HUES6 (cell line): ENCODE measurements around the gene LHX3.

Source experiments
- H3K27ac ChIP-seq: 2 replicates; pipeline ENCODE4 v1.7.0; 2013; ENCODE audit warnings: low read depth, mild to moderate bottlenecking, low read length, inconsistent platforms
- H3K27me3 ChIP-seq: 2 replicates; pipeline ENCODE4 v1.6.1; 2013; ENCODE audit warnings: low read length; ENCODE audit not compliant: control insufficient read depth, insufficient read depth
- H3K36me3 ChIP-seq: 2 replicates; pipeline ENCODE4 v1.6.1; 2013; ENCODE audit warnings: low read length; ENCODE audit not compliant: control insufficient read depth, insufficient read depth
- H3K4me1 ChIP-seq: 2 replicates; pipeline ENCODE4 v1.6.1; 2013; ENCODE audit warnings: low read length; ENCODE audit not compliant: control insufficient read depth, insufficient read depth
- H3K4me3 ChIP-seq: 2 replicates; pipeline ENCODE4 v1.5.1; 2013; ENCODE audit warnings: low read depth, low read length
- H3K9ac ChIP-seq: one replicate; pipeline ENCODE4 v1.6.1; 2013; ENCODE audit warnings: mild to moderate bottlenecking, low read length
- H3K9me3 ChIP-seq: 2 replicates; pipeline ENCODE4 v1.6.1; 2013; ENCODE audit warnings: low read depth, low read length; ENCODE audit not compliant: control insufficient read depth, insufficient read depth

LHX3 gene

GRCh38 chr9:136232969-136233368 lies 28.0 kb upstream of the LHX3 start:
- Histone ChIP-seq H3K4me3 (no peak overlapping the region), H3K9ac (no peak overlapping the region), H3K4me1 (peaks cover 3% of the 10 kb centered on the region; the same call in 1 of the 2 replicates), H3K9me3 (no peaks in the 10 kb centered on the region), H3K27me3 (no peaks in the 10 kb centered on the region), H3K36me3 (peaks cover 25% of the 10 kb centered on the region; the same call in 1 of the 2 replicates), H3K27ac (no peak overlapping the region)

- no peak overlapping the region for H3K4me3 ChIP-seq
- H3K4me1 ChIP-seq, result peaks cover 3% of the 10 kb centered on the region; the same call in 1 of the 2 replicates
- no peaks in the 10 kb centered on the region for H3K27me3 ChIP-seq
- H3K9me3 ChIP-seq, result no peaks in the 10 kb centered on the region
- no peak overlapping the region for H3K9ac ChIP-seq
- peaks cover 25% of the 10 kb centered on the region; the same call in 1 of the 2 replicates for H3K36me3 ChIP-seq
- no peak overlapping the region for H3K27ac ChIP-seq
These were observed 26.8 kb upstream of the LHX3 start for GRCh38 chr9:136231478-136232297.

GRCh38 chr9:136230773-136231172 lies 25.8 kb upstream of the LHX3 start:
- H3K36me3 ChIP-seq, result peaks cover 16% of the 10 kb centered on the region; the same call in 1 of the 2 replicates
- H3K9ac ChIP-seq, result no peak overlapping the region
- H3K9me3 ChIP-seq, result no peaks in the 10 kb centered on the region
- no peak overlapping the region for H3K27ac ChIP-seq
- H3K4me3 ChIP-seq, result no peak overlapping the region
- peaks cover 3% of the 10 kb centered on the region; the same call in 1 of the 2 replicates for H3K4me1 ChIP-seq
- no peaks in the 10 kb centered on the region for H3K27me3 ChIP-seq

GRCh38 chr9:136230365-136230764 lies 25.4 kb upstream of the LHX3 start:
- no peak overlapping the region for H3K27ac ChIP-seq

GRCh38 chr9:136229096-136230065 lies 24.5 kb upstream of the LHX3 start:
- Histone ChIP-seq H3K27ac (no peak overlapping the region), H3K4me3 (no peak overlapping the region), H3K9ac (no peak overlapping the region), H3K9me3 (no peaks in the 10 kb centered on the region), H3K27me3 (no peaks in the 10 kb centered on the region), H3K36me3 (peaks cover 9% of the 10 kb centered on the region; the same call in 1 of the 2 replicates), H3K4me1 (peaks cover 3% of the 10 kb centered on the region; the same call in 1 of the 2 replicates)

More at GRCh38 chr9:136230365-136230764, 25.4 kb upstream of the LHX3 start:
- no peaks in the 10 kb centered on the region for H3K27me3 ChIP-seq
- no peak overlapping the region for H3K9ac ChIP-seq
- no peak overlapping the region for H3K4me3 ChIP-seq
- H3K4me1 ChIP-seq, result peaks cover 3% of the 10 kb centered on the region; the same call in 1 of the 2 replicates
- H3K9me3 ChIP-seq, result no peaks in the 10 kb centered on the region
- peaks cover 13% of the 10 kb centered on the region; the same call in 1 of the 2 replicates for H3K36me3 ChIP-seq

- Histone ChIP-seq H3K4me3 (no peak overlapping the region), H3K9me3 (no peaks in the 10 kb centered on the region), H3K27me3 (no peaks in the 10 kb centered on the region), H3K9ac (no peak overlapping the region), H3K4me1 (peaks cover 3% of the 10 kb centered on the region; the same call in 1 of the 2 replicates), H3K27ac (no peak overlapping the region), H3K36me3 (peaks cover 18% of the 10 kb centered on the region)
These were observed 23.4 kb upstream of the LHX3 start for GRCh38 chr9:136228107-136228875.

- Histone ChIP-seq H3K4me3 (no peak overlapping the region), H3K9ac (no peak overlapping the region), H3K27me3 (no peaks in the 10 kb centered on the region), H3K9me3 (no peaks in the 10 kb centered on the region), H3K36me3 (peaks cover 30% of the 10 kb centered on the region), H3K27ac (no peak overlapping the region), H3K4me1 (no peaks in the 10 kb centered on the region; the same call in 1 of the 2 replicates)
These were observed 21.9 kb upstream of the LHX3 start for GRCh38 chr9:136226680-136227407.

- Histone ChIP-seq H3K4me3 (no peak overlapping the region), H3K4me1 (no peaks in the 10 kb centered on the region), H3K9ac (no peak overlapping the region), H3K27ac (no peak overlapping the region), H3K9me3 (no peaks in the 10 kb centered on the region), H3K36me3 (peaks cover 30% of the 10 kb centered on the region), H3K27me3 (no peaks in the 10 kb centered on the region)
These were observed 21.1 kb upstream of the LHX3 start for GRCh38 chr9:136225748-136226679.

- Histone ChIP-seq H3K9ac (no peak overlapping the region), H3K4me1 (no peaks in the 10 kb centered on the region), H3K36me3 (peaks cover 29% of the 10 kb centered on the region), H3K9me3 (no peaks in the 10 kb centered on the region), H3K27me3 (no peaks in the 10 kb centered on the region), H3K4me3 (no peak overlapping the region), H3K27ac (no peak overlapping the region)
These were observed 20.4 kb upstream of the LHX3 start for GRCh38 chr9:136225366-136225747.
